ENCODE data around the gene CCNH. TPM values are rescaled to one million over a fixed set of nuclear protein-coding genes. Genes with fewer than 3 reads are reported as not detected.

Gene CCNH
- 10 to 100 TPM; 42.4 to 52.6 (median 48.2) TPM for total RNA-seq

- no peaks in the 10 kb centered on the region for H3K9me3 Mint-ChIP-seq
- peak; percentile 97 to 98 for ATAC-seq
- peaks cover 27% of the 10 kb centered on the region for H3K36me3 Mint-ChIP-seq (ENCODE audit: insufficient read depth)
- H3K4me1 Mint-ChIP-seq (ENCODE audit: low read depth), result peaks cover 41% of the 10 kb centered on the region
- peak within 1 kb of the TSS; percentile 100 for H3K4me3 Mint-ChIP-seq
- H3K27me3 Mint-ChIP-seq (ENCODE audit: low read depth), result no peaks in the 10 kb centered on the region
- DNase-seq, result peak; percentile 93
Observed at GRCh38 chr5:87412630-87413342, at the start of gene CCNH. TSS of gene CCNH (minus strand) at chr5:87412930. CDS start at chr5:87412794, 136 bp downstream.

- Mint-ChIP-seq H3K27me3 (ENCODE audit: low read depth) (peaks cover 10% of the 10 kb centered on the region), H3K4me1 (ENCODE audit: low read depth) (no peaks in the 10 kb centered on the region), H3K9me3 (no peaks in the 10 kb centered on the region), H3K36me3 (ENCODE audit: insufficient read depth) (no peaks in the 10 kb centered on the region), H3K4me3 (no peak overlapping the region)
- no peak for DNase-seq
- ATAC-seq, result no peak
Observed at GRCh38 chr5:87457706-87458105, 45.0 kb upstream of the CCNH start.

- ATAC-seq (no peak), DNase-seq (no peak)
- H3K4me1 Mint-ChIP-seq (ENCODE audit: low read depth), result no peaks in the 10 kb centered on the region
- H3K27me3 Mint-ChIP-seq (ENCODE audit: low read depth), result peaks cover 14% of the 10 kb centered on the region
- no peaks in the 10 kb centered on the region for H3K9me3 Mint-ChIP-seq
- no peaks in the 10 kb centered on the region for H3K36me3 Mint-ChIP-seq (ENCODE audit: insufficient read depth)
- H3K4me3 Mint-ChIP-seq, result no peak overlapping the region
Observed at GRCh38 chr5:87453801-87454200, 41.1 kb upstream of the CCNH start.

- no peaks in the 10 kb centered on the region for H3K9me3 Mint-ChIP-seq
- no peak for DNase-seq
- ATAC-seq, result no peak
- no peaks in the 10 kb centered on the region for H3K4me1 Mint-ChIP-seq (ENCODE audit: low read depth)
- peaks cover 17% of the 10 kb centered on the region for H3K27me3 Mint-ChIP-seq (ENCODE audit: low read depth)
- no peaks in the 10 kb centered on the region for H3K36me3 Mint-ChIP-seq (ENCODE audit: insufficient read depth)
- H3K4me3 Mint-ChIP-seq, result no peak overlapping the region
Observed at GRCh38 chr5:87452837-87453236, 40.1 kb upstream of the CCNH start.

- Mint-ChIP-seq H3K4me1 (ENCODE audit: low read depth) (peaks cover 2% of the 10 kb centered on the region), H3K36me3 (ENCODE audit: insufficient read depth) (no peaks in the 10 kb centered on the region), H3K4me3 (no peak overlapping the region), H3K27me3 (ENCODE audit: low read depth) (peaks cover 14% of the 10 kb centered on the region), H3K9me3 (no peaks in the 10 kb centered on the region)
- ATAC-seq (no peak), DNase-seq (no peak)
Observed at GRCh38 chr5:87442419-87442818, 29.7 kb upstream of the CCNH start.

- Mint-ChIP-seq H3K4me3 (no peak overlapping the region), H3K36me3 (ENCODE audit: insufficient read depth) (no peaks in the 10 kb centered on the region), H3K4me1 (ENCODE audit: low read depth) (peaks cover 2% of the 10 kb centered on the region)
Observed at GRCh38 chr5:87438231-87438630, 25.5 kb upstream of the CCNH start.

GRCh38 chr5:87437724-87438123 lies 25.0 kb upstream of the CCNH start:
- Mint-ChIP-seq H3K36me3 (ENCODE audit: insufficient read depth) (no peaks in the 10 kb centered on the region), H3K27me3 (ENCODE audit: low read depth) (peaks cover 8% of the 10 kb centered on the region), H3K9me3 (no peaks in the 10 kb centered on the region), H3K4me1 (ENCODE audit: low read depth) (peaks cover 2% of the 10 kb centered on the region), H3K4me3 (no peak overlapping the region)
- DNase-seq, result no peak
- no peak for ATAC-seq

More at GRCh38 chr5:87438231-87438630, 25.5 kb upstream of the CCNH start:
- H3K27me3 Mint-ChIP-seq (ENCODE audit: low read depth), result peaks cover 10% of the 10 kb centered on the region
- DNase-seq (no peak), ATAC-seq (no peak)
- H3K9me3 Mint-ChIP-seq, result no peaks in the 10 kb centered on the region

GRCh38 chr5:87435144-87435694 lies 22.5 kb upstream of the CCNH start:
- ATAC-seq (no peak), DNase-seq (no peak)
- Mint-ChIP-seq H3K4me3 (no peak overlapping the region), H3K4me1 (ENCODE audit: low read depth) (no peaks in the 10 kb centered on the region), H3K9me3 (no peaks in the 10 kb centered on the region), H3K27me3 (ENCODE audit: low read depth) (peaks cover 8% of the 10 kb centered on the region), H3K36me3 (ENCODE audit: insufficient read depth) (no peaks in the 10 kb centered on the region)

- no peaks in the 10 kb centered on the region for H3K36me3 Mint-ChIP-seq (ENCODE audit: insufficient read depth)
Observed at GRCh38 chr5:87434461-87434860, 21.7 kb upstream of the CCNH start.

GRCh38 chr5:87433945-87434344 lies 21.2 kb upstream of the CCNH start:
- DNase-seq, result no peak
- Mint-ChIP-seq H3K4me1 (ENCODE audit: low read depth) (no peaks in the 10 kb centered on the region), H3K9me3 (no peaks in the 10 kb centered on the region), H3K36me3 (ENCODE audit: insufficient read depth) (no peaks in the 10 kb centered on the region), H3K4me3 (no peak overlapping the region), H3K27me3 (ENCODE audit: low read depth) (peaks cover 10% of the 10 kb centered on the region)
- no peak for ATAC-seq

More at GRCh38 chr5:87434461-87434860, 21.7 kb upstream of the CCNH start:
- peaks cover 8% of the 10 kb centered on the region for H3K27me3 Mint-ChIP-seq (ENCODE audit: low read depth)
- no peaks in the 10 kb centered on the region for H3K9me3 Mint-ChIP-seq
- H3K4me3 Mint-ChIP-seq, result no peak overlapping the region
- DNase-seq (no peak), ATAC-seq (no peak)
- H3K4me1 Mint-ChIP-seq (ENCODE audit: low read depth), result no peaks in the 10 kb centered on the region

- ATAC-seq (peak; percentile 89 to 94), DNase-seq (no peak)
- H3K27me3 Mint-ChIP-seq (ENCODE audit: low read depth), result peaks cover 7% of the 10 kb centered on the region
- no peaks in the 10 kb centered on the region for H3K9me3 Mint-ChIP-seq
- no peak overlapping the region for H3K4me3 Mint-ChIP-seq
- no peaks in the 10 kb centered on the region for H3K36me3 Mint-ChIP-seq (ENCODE audit: insufficient read depth)
- H3K4me1 Mint-ChIP-seq (ENCODE audit: low read depth), result no peaks in the 10 kb centered on the region
Observed at GRCh38 chr5:87432460-87432859, 19.7 kb upstream of the CCNH start.

GRCh38 chr5:87430863-87431457 lies 18.2 kb upstream of the CCNH start:
- Mint-ChIP-seq H3K4me1 (ENCODE audit: low read depth) (no peaks in the 10 kb centered on the region), H3K4me3 (no peak overlapping the region), H3K27me3 (ENCODE audit: low read depth) (peaks cover 7% of the 10 kb centered on the region), H3K36me3 (ENCODE audit: insufficient read depth) (no peaks in the 10 kb centered on the region), H3K9me3 (no peaks in the 10 kb centered on the region)
- no peak for DNase-seq
- no peak for ATAC-seq

- Mint-ChIP-seq H3K27me3 (ENCODE audit: low read depth) (no peaks in the 10 kb centered on the region), H3K9me3 (no peaks in the 10 kb centered on the region), H3K4me3 (no peak overlapping the region), H3K4me1 (ENCODE audit: low read depth) (no peaks in the 10 kb centered on the region), H3K36me3 (ENCODE audit: insufficient read depth) (no peaks in the 10 kb centered on the region)
- no peak for ATAC-seq
- DNase-seq, result no peak
Observed at GRCh38 chr5:87423755-87424154, 11.0 kb upstream of the CCNH start.

- Mint-ChIP-seq H3K36me3 (ENCODE audit: insufficient read depth) (no peaks in the 10 kb centered on the region), H3K9me3 (no peaks in the 10 kb centered on the region), H3K4me3 (no peak overlapping the region), H3K27me3 (ENCODE audit: low read depth) (no peaks in the 10 kb centered on the region), H3K4me1 (ENCODE audit: low read depth) (no peaks in the 10 kb centered on the region)
- DNase-seq (no peak), ATAC-seq (no peak)
Observed at GRCh38 chr5:87421307-87421706, 8.6 kb upstream of the CCNH start.

- Mint-ChIP-seq H3K4me3 (no peak overlapping the region), H3K9me3 (no peaks in the 10 kb centered on the region), H3K27me3 (ENCODE audit: low read depth) (no peaks in the 10 kb centered on the region), H3K4me1 (ENCODE audit: low read depth) (peaks cover 3% of the 10 kb centered on the region), H3K36me3 (ENCODE audit: insufficient read depth) (no peaks in the 10 kb centered on the region)
- ATAC-seq, result no peak
- no peak for DNase-seq
Observed at GRCh38 chr5:87418506-87418905, 5.8 kb upstream of the CCNH start.
